ENCODE measurements around the gene LANCL1. TPM values are rescaled to one million over a fixed set of nuclear protein-coding genes. Genes with fewer than 3 reads are reported as not detected.
A peak's percentile ranks its signal among the peaks of the same experiment; 100 is the strongest.

Gene LANCL1
- 37.4 TPM for total RNA-seq

GRCh38 chr2:210476194-210477128 lies at the start of gene LANCL1:
Gene LANCL1 (minus strand): TSS chr2:210476759. CDS start chr2:210476396, 363 bp downstream.
- DNase-seq: peak; percentile 81

GRCh38 chr2:210524533-210524932 lies 48.0 kb upstream of the LANCL1 start:
- no peak for DNase-seq

GRCh38 chr2:210523650-210524289 lies 47.2 kb upstream of the LANCL1 start:
- DNase-seq: no peak

- no peak for DNase-seq
These were observed 45.8 kb upstream of the LANCL1 start for GRCh38 chr2:210522399-210522798.

- no peak for DNase-seq
These were observed 43.0 kb upstream of the LANCL1 start for GRCh38 chr2:210519594-210519993.

GRCh38 chr2:210517264-210517663 lies 40.7 kb upstream of the LANCL1 start:
- DNase-seq: no peak

- no peak for DNase-seq
These were observed 39.4 kb upstream of the LANCL1 start for GRCh38 chr2:210515911-210516310.

- DNase-seq: peak; percentile 5
These were observed 27.2 kb upstream of the LANCL1 start for GRCh38 chr2:210503725-210504191.

- no peak for DNase-seq
These were observed 26.6 kb upstream of the LANCL1 start for GRCh38 chr2:210503001-210503623.

GRCh38 chr2:210496512-210496911 lies 20.0 kb upstream of the LANCL1 start:
- no peak for DNase-seq

- no peak for DNase-seq
These were observed 17.0 kb upstream of the LANCL1 start for GRCh38 chr2:210493528-210493927.

GRCh38 chr2:210481601-210482175 lies 5.1 kb upstream of the LANCL1 start:
- peak; percentile 18 for DNase-seq

GRCh38 chr2:210480764-210481163 lies 4.2 kb upstream of the LANCL1 start:
- DNase-seq: no peak

GRCh38 chr2:210480079-210480478 lies 3.5 kb upstream of the LANCL1 start:
- DNase-seq: no peak

GRCh38 chr2:210478661-210479060 lies 2.1 kb upstream of the LANCL1 start:
- DNase-seq: no peak

GRCh38 chr2:210477496-210477895 lies 937 bp upstream of the LANCL1 start:
- no peak for DNase-seq

- no peak for DNase-seq
These were observed 853 bp downstream of the LANCL1 start for GRCh38 chr2:210475706-210476105.

- no peak for DNase-seq
These were observed 1.8 kb downstream of the LANCL1 start for GRCh38 chr2:210474776-210475175.

GRCh38 chr2:210461401-210461800 lies 15.2 kb downstream of the LANCL1 start:
- no peak for DNase-seq

- no peak for DNase-seq
These were observed 16.0 kb downstream of the LANCL1 start for GRCh38 chr2:210460322-210461227.

GRCh38 chr2:210459880-210460279 lies 16.7 kb downstream of the LANCL1 start:
- DNase-seq: no peak

All from skin of body (tissue), 2 donors.